Measurements from ENCODE around the gene TRIM32. TPM values are rescaled to one million over a fixed set of nuclear protein-coding genes. Genes with fewer than 3 reads are reported as not detected.

Gene TRIM32
- polyA plus RNA-seq, 1 donor: 31.5 TPM

DNA sequence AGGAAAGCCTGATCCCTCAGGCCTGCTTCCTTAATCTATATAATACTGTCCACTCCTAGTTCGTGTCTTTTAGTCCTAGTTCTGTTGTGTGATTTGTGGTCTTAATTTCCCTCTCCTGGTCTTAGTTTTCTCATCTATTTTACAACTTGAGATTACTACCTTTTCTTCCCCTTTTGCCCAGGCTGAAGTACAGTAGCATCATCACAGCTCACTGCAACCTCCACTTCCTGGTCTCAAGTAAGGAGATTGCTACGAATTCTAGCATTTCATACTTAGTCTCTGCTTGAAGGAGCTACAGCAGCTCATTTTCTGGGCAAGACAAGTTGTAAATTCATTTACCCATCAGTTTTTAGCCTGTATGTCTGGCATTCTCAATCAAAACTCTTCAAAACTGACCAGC, 5.5 kb downstream of the TRIM32 start:
- Histone ChIP-seq H3K27me3 (ENCODE audit: control insufficient read depth, insufficient read depth, low read length) (no peaks in the 10 kb centered on the region), H3K4me3 (ENCODE audit: low read length) (no peak overlapping the region), H3K9me3 (ENCODE audit: control insufficient read depth, low read depth, low read length) (no peaks in the 10 kb centered on the region), H3K4me1 (ENCODE audit: control insufficient read depth, insufficient read depth, low read length) (peaks cover 35% of the 10 kb centered on the region), H3K27ac (ENCODE audit: low read length) (peak overlapping the region; percentile 76), H3K36me3 (ENCODE audit: control insufficient read depth, insufficient read depth, low read length) (peaks cover 2% of the 10 kb centered on the region)
- DNase-seq: peak; percentile 33 to 64
- WGBS (ENCODE audit: insufficient coverage, low lambda C conversion rate): 33% methylated on average over 1 of the region's 2 CpGs

GRCh38 chr9:116693233-116693731, 6.2 kb downstream of the TRIM32 start:
- DNase-seq: peak in 1 of 2 donors; percentile 55
- Histone ChIP-seq H3K36me3 (ENCODE audit: control insufficient read depth, insufficient read depth, low read length) (peaks cover 9% of the 10 kb centered on the region), H3K27ac (ENCODE audit: low read length) (peak overlapping the region; percentile 76), H3K4me3 (ENCODE audit: low read length) (no peak overlapping the region), H3K27me3 (ENCODE audit: control insufficient read depth, insufficient read depth, low read length) (no peaks in the 10 kb centered on the region), H3K9me3 (ENCODE audit: control insufficient read depth, low read depth, low read length) (no peaks in the 10 kb centered on the region), H3K4me1 (ENCODE audit: control insufficient read depth, insufficient read depth, low read length) (peaks cover 37% of the 10 kb centered on the region)
- WGBS (ENCODE audit: insufficient coverage, low lambda C conversion rate): 100% methylated on average over 1 of the region's 2 CpGs

DNA sequence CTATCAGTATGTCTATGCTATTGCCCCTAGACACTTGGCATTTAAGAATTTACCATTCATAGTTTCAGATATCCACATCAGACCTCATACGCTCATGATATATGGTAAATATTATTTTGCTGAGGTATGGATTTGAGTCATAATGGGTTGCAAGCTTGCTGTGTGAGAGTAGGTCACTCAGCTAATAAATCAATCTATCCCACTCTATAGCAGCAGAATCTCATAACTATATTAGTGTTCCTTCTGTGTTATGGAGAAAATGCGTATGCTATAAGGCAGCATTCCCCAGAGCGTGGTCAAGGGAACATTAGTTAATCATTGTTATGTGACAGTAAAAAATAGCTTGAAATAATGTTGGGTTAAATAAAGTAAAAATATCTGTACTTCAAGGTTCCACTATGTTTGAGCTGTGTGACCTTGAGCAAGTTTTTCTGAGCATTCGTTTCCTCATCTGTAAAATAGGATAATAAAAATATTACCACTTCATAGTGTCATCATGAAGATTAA, 7.7 kb downstream of the TRIM32 start:
- 30% methylated on average over 2 of the region's 4 CpGs for WGBS (ENCODE audit: insufficient coverage, low lambda C conversion rate)
- H3K9me3 ChIP-seq (ENCODE audit: control insufficient read depth, low read depth, low read length): no peaks in the 10 kb centered on the region
- H3K27me3 ChIP-seq (ENCODE audit: control insufficient read depth, insufficient read depth, low read length): no peaks in the 10 kb centered on the region
- peaks cover 24% of the 10 kb centered on the region for H3K36me3 ChIP-seq (ENCODE audit: control insufficient read depth, insufficient read depth, low read length)
- peak overlapping the region; percentile 37 for H3K27ac ChIP-seq (ENCODE audit: low read length)
- H3K4me3 ChIP-seq (ENCODE audit: low read length): no peak overlapping the region
- H3K4me1 ChIP-seq (ENCODE audit: control insufficient read depth, insufficient read depth, low read length): peaks cover 33% of the 10 kb centered on the region
- no peak for DNase-seq

DNA sequence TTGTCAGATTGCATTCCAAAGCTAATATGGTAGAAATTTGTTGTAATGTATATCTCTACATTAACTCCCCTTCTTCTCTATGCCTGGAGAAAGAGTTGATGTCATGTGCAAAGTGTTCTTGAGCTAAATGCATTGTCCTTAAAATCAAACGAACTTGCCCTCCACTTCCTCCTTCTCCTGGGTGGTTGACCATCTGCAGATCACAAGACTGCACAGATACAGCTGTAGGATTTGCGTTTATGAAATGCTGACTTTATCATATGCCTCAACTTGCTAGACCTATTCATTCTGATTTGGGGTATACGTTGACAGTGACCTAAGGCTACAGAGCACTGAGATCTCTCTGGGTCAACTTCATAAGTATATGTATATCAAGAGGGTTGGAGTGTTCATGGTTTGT, 8.3 kb downstream of the TRIM32 start:
- peak in 1 of 2 donors; percentile 30 for DNase-seq
- Histone ChIP-seq H3K9me3 (ENCODE audit: control insufficient read depth, low read depth, low read length) (no peaks in the 10 kb centered on the region), H3K36me3 (ENCODE audit: control insufficient read depth, insufficient read depth, low read length) (peaks cover 30% of the 10 kb centered on the region), H3K4me3 (ENCODE audit: low read length) (no peak overlapping the region), H3K27ac (ENCODE audit: low read length) (peak overlapping the region; percentile 37), H3K4me1 (ENCODE audit: control insufficient read depth, insufficient read depth, low read length) (peaks cover 33% of the 10 kb centered on the region), H3K27me3 (ENCODE audit: control insufficient read depth, insufficient read depth, low read length) (no peaks in the 10 kb centered on the region)
- no CpG with 5 or more reads among the region's 3 CpGs for WGBS (ENCODE audit: insufficient coverage, low lambda C conversion rate)

DNA sequence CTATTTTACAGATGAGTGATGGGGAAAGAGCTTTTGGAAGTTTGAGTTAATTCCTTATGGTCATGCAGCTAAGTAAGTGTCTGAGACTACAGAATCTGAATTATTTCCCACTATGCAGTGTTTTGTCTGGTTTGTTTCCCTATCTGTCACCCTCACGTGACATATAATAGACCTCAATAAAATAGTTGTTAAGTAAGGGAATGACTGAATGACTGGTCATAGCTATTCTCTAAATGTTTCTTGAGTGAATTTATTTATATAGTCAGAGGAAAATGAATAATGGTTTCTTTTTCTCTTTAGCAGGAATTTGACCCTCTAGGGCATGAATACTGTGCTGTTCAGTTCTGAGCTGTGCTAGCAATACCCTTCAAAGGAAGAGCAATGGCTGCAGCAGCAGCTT, 10.3 kb downstream of the TRIM32 start:
- Histone ChIP-seq H3K4me1 (ENCODE audit: control insufficient read depth, insufficient read depth, low read length) (peaks cover 17% of the 10 kb centered on the region), H3K27ac (ENCODE audit: low read length) (no peak overlapping the region), H3K9me3 (ENCODE audit: control insufficient read depth, low read depth, low read length) (no peaks in the 10 kb centered on the region), H3K36me3 (ENCODE audit: control insufficient read depth, insufficient read depth, low read length) (peaks cover 37% of the 10 kb centered on the region), H3K27me3 (ENCODE audit: control insufficient read depth, insufficient read depth, low read length) (no peaks in the 10 kb centered on the region), H3K4me3 (ENCODE audit: low read length) (no peak overlapping the region)
- 50% methylated on average over 1 of the region's 1 CpG for WGBS (ENCODE audit: insufficient coverage, low lambda C conversion rate)
- DNase-seq: peak in 1 of 2 donors; percentile 22

DNA sequence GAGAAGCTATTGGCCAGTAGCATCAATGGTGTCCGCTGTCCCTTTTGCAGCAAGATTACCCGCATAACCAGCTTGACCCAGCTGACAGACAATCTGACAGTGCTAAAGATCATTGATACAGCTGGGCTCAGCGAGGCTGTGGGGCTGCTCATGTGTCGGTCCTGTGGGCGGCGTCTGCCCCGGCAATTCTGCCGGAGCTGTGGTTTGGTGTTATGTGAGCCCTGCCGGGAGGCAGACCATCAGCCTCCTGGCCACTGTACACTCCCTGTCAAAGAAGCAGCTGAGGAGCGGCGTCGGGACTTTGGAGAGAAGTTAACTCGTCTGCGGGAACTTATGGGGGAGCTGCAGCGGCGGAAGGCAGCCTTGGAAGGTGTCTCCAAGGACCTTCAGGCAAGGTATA, 10.8 kb downstream of the TRIM32 start:
- Histone ChIP-seq H3K4me1 (ENCODE audit: control insufficient read depth, insufficient read depth, low read length) (peaks cover 16% of the 10 kb centered on the region), H3K4me3 (ENCODE audit: low read length) (no peak overlapping the region), H3K9me3 (ENCODE audit: control insufficient read depth, low read depth, low read length) (no peaks in the 10 kb centered on the region), H3K27ac (ENCODE audit: low read length) (no peak overlapping the region), H3K27me3 (ENCODE audit: control insufficient read depth, insufficient read depth, low read length) (no peaks in the 10 kb centered on the region), H3K36me3 (ENCODE audit: control insufficient read depth, insufficient read depth, low read length) (peaks cover 40% of the 10 kb centered on the region)
- WGBS (ENCODE audit: insufficient coverage, low lambda C conversion rate): no CpG with 5 or more reads among the region's 16 CpGs
- DNase-seq: no peak

DNA sequence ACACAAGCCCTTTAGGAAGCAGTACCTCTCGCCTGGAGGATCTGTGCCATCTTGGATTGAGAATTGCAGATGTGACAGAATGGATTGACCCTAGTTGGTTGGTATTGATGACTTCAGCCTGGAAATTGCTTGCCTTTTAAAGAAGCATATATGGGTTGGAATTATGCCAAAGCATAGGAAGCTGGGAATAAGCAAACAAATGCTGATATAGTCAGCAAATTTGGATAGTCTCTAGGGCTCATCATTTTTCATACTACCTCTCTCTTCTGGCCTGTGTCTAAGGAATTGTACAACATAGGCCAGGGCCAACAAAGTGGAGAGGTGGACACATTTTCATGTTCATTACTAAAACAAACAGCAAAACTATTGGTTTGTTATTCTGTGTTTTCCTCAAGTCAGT, 13.2 kb downstream of the TRIM32 start:
- H3K4me3 ChIP-seq (ENCODE audit: low read length): no peak overlapping the region
- no peak for DNase-seq
- H3K9me3 ChIP-seq (ENCODE audit: control insufficient read depth, low read depth, low read length): no peaks in the 10 kb centered on the region
- no peak overlapping the region for H3K27ac ChIP-seq (ENCODE audit: low read length)
- no CpG with 5 or more reads among the region's 1 CpG for WGBS (ENCODE audit: insufficient coverage, low lambda C conversion rate)
- H3K27me3 ChIP-seq (ENCODE audit: control insufficient read depth, insufficient read depth, low read length): no peaks in the 10 kb centered on the region
- peaks cover 40% of the 10 kb centered on the region for H3K36me3 ChIP-seq (ENCODE audit: control insufficient read depth, insufficient read depth, low read length)
- H3K4me1 ChIP-seq (ENCODE audit: control insufficient read depth, insufficient read depth, low read length): peaks cover 7% of the 10 kb centered on the region

GRCh38 chr9:116700882-116701865, 14.1 kb downstream of the TRIM32 start:
- Histone ChIP-seq H3K27me3 (ENCODE audit: control insufficient read depth, insufficient read depth, low read length) (no peaks in the 10 kb centered on the region), H3K36me3 (ENCODE audit: control insufficient read depth, insufficient read depth, low read length) (peaks cover 40% of the 10 kb centered on the region), H3K27ac (ENCODE audit: low read length) (no peak overlapping the region), H3K4me3 (ENCODE audit: low read length) (no peak overlapping the region), H3K9me3 (ENCODE audit: control insufficient read depth, low read depth, low read length) (no peaks in the 10 kb centered on the region), H3K4me1 (ENCODE audit: control insufficient read depth, insufficient read depth, low read length) (peaks cover 4% of the 10 kb centered on the region)
- DNase-seq: no peak
- no CpG with 5 or more reads among the region's 2 CpGs for WGBS (ENCODE audit: insufficient coverage, low lambda C conversion rate)

DNA sequence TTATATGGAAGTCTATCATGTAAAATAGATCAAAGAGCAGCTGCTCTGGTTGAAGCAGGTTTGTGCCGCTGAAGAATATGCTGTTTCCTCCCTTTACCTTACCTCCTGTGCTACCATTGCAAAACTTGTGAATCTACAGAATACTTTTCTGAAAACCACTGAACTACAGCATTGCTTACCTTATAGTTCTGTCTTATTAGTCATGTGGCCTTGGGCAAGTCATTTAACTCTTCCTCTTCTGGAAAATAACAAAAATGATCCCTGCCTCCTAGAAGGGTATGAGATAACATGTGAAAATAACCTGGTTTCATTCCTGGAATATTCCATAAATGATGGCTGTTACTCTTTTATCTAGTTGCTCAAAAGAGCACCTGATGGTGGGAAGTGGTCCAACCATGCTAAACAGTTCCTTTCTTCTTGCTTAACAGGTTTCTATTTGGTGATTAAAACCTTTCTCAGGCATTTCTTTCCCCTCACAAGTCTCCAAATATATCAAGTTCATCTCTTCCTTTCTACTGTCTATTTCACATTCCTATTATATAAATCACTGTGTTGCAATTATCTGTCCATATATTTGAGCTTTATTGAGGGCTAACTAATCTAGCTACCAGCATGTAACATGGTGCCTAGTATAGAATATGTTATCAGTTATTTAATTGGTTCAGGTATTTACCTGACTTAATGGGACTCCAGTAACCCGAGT, 15.0 kb downstream of the TRIM32 start:
- Histone ChIP-seq H3K4me3 (ENCODE audit: low read length) (no peak overlapping the region), H3K27me3 (ENCODE audit: control insufficient read depth, insufficient read depth, low read length) (no peaks in the 10 kb centered on the region), H3K36me3 (ENCODE audit: control insufficient read depth, insufficient read depth, low read length) (peaks cover 40% of the 10 kb centered on the region), H3K4me1 (ENCODE audit: control insufficient read depth, insufficient read depth, low read length) (peaks cover 4% of the 10 kb centered on the region), H3K9me3 (ENCODE audit: control insufficient read depth, low read depth, low read length) (no peaks in the 10 kb centered on the region), H3K27ac (ENCODE audit: low read length) (no peak overlapping the region)
- no peak for DNase-seq
- 100% methylated on average over 1 of the region's 2 CpGs for whole genome bisulfite sequencing (ENCODE audit: insufficient coverage, low lambda C conversion rate)

DNA sequence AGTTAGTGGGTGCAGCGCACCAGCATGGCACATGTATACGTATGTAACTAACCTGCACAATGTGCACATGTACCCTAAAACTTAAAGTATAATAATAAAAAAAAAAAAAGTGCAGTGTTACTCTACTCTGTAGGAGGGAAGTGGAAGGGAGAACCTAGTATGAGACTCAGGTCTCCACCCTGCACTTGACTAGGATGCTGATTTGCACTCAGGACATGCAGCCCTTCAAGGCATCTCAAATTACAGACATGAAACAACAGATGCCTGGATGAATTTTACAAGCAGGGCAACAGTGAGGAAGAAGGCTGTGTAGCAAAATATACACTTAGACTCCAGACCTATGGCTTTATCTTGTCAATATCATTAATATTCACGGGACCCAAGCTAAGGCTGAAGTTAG, 16.5 kb downstream of the TRIM32 start:
- peaks cover 28% of the 10 kb centered on the region for H3K36me3 ChIP-seq (ENCODE audit: control insufficient read depth, insufficient read depth, low read length)
- DNase-seq: no peak
- H3K4me3 ChIP-seq (ENCODE audit: low read length): no peak overlapping the region
- no peak overlapping the region for H3K27ac ChIP-seq (ENCODE audit: low read length)
- H3K27me3 ChIP-seq (ENCODE audit: control insufficient read depth, insufficient read depth, low read length): no peaks in the 10 kb centered on the region
- WGBS (ENCODE audit: insufficient coverage, low lambda C conversion rate): no CpG with 5 or more reads among the region's 3 CpGs
- no peaks in the 10 kb centered on the region for H3K4me1 ChIP-seq (ENCODE audit: control insufficient read depth, insufficient read depth, low read length)
- no peaks in the 10 kb centered on the region for H3K9me3 ChIP-seq (ENCODE audit: control insufficient read depth, low read depth, low read length)

All from large intestine (tissue), 3 donors.